BLaER1 (cell line): ENCODE measurements around the gene PRSS1.

Experiments used
- H3K27ac ChIP-seq: shearing (Covaris generic); formaldehyde crosslinking; 2 replicates; pipeline ENCODE4 v1.8.1; 2022
- H3K27me3 ChIP-seq: shearing (Covaris generic); formaldehyde crosslinking; 2 replicates; pipeline ENCODE4 v1.8.1; 2022
- H3K36me3 ChIP-seq: shearing (Covaris generic); formaldehyde crosslinking; 2 replicates; pipeline ENCODE4 v1.8.1; 2022
- H3K4me1 ChIP-seq: shearing (Covaris generic); formaldehyde crosslinking; 2 replicates; pipeline ENCODE4 v1.8.1; 2022
- H3K4me2 ChIP-seq: shearing (Covaris generic); formaldehyde crosslinking; 2 replicates; pipeline ENCODE4 v1.8.1; 2022
- H3K4me3 ChIP-seq: shearing (Covaris generic); formaldehyde crosslinking; 2 replicates; pipeline ENCODE4 v1.8.1; 2022
- H3K9ac ChIP-seq: shearing (Covaris generic); formaldehyde crosslinking; 2 replicates; pipeline ENCODE4 v1.8.1; 2022
- H3K9me3 ChIP-seq: shearing (Covaris generic); formaldehyde crosslinking; 2 replicates; pipeline ENCODE4 v1.8.1; 2022
- H4K20me1 ChIP-seq: shearing (Covaris generic); formaldehyde crosslinking; 2 replicates; pipeline ENCODE4 v1.8.1; 2022
- Cebpa-rat ChIP-seq: shearing (Covaris generic); IDR thresholded peaks from 2 replicates; pipeline ENCODE4 v1.8.1; 2022

The PRSS1 gene

DNA sequence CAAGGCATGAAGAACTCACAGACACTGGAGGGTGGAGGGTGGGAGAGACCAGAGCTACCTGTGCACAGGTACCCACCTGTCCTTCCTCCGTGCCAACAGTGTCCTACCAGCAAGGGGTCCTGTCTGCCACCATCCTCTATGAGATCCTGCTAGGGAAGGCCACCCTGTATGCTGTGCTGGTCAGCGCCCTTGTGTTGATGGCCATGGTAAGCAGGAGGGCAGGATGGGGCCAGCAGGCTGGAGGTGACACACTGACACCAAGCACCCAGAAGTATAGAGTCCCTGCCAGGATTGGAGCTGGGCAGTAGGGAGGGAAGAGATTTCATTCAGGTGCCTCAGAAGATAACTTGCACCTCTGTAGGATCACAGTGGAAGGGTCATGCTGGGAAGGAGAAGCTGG is 43.3 kb downstream of the PRSS1 start:
- H3K9me3 ChIP-seq, result no peaks in the 10 kb centered on the region
- peaks cover 45% of the 10 kb centered on the region for H3K27me3 ChIP-seq
- no peak overlapping the region for H3K9ac ChIP-seq
- no peak for TF ChIP-seq Cebpa-rat
- H3K4me1 ChIP-seq, result no peaks in the 10 kb centered on the region
- H3K4me2 ChIP-seq, result no peak overlapping the region
- no peaks in the 10 kb centered on the region for H4K20me1 ChIP-seq
- no peak overlapping the region for H3K27ac ChIP-seq
- H3K36me3 ChIP-seq, result no peaks in the 10 kb centered on the region
- no peak overlapping the region for H3K4me3 ChIP-seq

DNA sequence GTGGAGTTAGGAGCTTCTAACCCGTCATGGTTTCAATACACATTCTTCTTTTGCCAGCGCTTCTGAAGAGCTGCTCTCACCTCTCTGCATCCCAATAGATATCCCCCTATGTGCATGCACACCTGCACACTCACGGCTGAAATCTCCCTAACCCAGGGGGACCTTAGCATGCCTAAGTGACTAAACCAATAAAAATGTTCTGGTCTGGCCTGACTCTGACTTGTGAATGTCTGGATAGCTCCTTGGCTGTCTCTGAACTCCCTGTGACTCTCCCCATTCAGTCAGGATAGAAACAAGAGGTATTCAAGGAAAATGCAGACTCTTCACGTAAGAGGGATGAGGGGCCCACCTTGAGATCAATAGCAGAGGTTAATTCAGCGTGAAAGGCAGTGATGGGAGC is 43.9 kb downstream of the PRSS1 start:
- Histone ChIP-seq H4K20me1 (no peaks in the 10 kb centered on the region), H3K27me3 (peaks cover 51% of the 10 kb centered on the region), H3K36me3 (no peaks in the 10 kb centered on the region), H3K27ac (no peak overlapping the region), H3K4me3 (no peak overlapping the region), H3K4me2 (no peak overlapping the region), H3K9me3 (no peaks in the 10 kb centered on the region), H3K9ac (no peak overlapping the region), H3K4me1 (no peaks in the 10 kb centered on the region)
- no peak for TF ChIP-seq Cebpa-rat

DNA sequence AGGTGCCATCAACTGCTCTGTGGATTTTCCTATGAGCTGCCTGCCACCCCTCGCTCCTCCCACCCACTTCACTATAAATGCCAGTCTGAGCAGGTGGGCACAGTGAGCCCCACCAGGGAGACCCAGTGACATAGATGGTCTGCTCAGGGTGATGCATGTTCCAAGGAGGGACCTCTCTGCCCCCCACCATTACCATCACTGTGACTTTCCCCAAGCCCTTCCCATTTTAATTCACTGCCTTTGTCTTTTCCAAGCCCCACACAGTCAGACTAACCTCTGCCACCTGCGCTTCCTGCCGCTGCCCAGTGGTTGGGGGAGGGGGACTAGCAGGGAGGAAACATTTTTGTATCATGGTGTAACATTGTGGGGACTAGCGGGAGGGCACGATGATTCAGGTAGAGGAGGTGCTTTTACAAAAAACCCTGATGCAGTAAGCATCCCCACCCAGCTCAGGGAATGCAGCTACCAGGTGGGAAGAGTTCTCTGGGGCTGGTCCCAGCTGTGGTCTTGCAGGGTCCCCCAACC is 46.1 kb downstream of the PRSS1 start:
- H3K9me3 ChIP-seq, result no peaks in the 10 kb centered on the region
- H3K36me3 ChIP-seq, result no peaks in the 10 kb centered on the region

DNA sequence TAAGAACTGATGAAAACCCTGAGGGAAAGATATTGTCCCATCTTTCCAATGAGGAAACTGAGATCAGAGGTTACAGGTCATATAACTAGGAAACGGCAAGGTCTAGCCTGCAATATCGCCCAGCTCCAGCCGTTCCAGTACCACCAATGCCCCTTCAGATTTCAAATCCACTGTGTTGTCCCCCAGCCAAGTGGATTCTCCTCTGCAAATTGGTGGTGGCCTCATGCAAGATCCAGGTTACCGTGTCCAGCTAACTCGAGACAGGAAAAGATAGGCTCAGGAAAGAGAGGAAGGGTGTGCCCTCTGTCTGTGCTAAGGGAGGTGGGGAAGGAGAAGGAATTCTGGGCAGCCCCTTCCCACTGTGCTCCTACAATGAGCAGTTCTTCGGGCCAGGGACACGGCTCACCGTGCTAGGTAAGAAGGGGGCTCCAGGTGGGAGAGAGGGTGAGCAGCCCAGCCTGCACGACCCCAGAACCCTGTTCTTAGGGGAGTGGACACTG is 46.8 kb downstream of the PRSS1 start:
- Histone ChIP-seq H3K27me3 (peaks cover 79% of the 10 kb centered on the region), H3K4me2 (no peak overlapping the region), H3K36me3 (no peaks in the 10 kb centered on the region), H3K9ac (no peak overlapping the region), H3K27ac (no peak overlapping the region), H3K4me1 (no peaks in the 10 kb centered on the region), H3K4me3 (no peak overlapping the region), H3K9me3 (no peaks in the 10 kb centered on the region), H4K20me1 (no peaks in the 10 kb centered on the region)
- TF ChIP-seq Cebpa-rat, result no peak

More for the DNA sequence above, 46.1 kb downstream of the PRSS1 start:
- Histone ChIP-seq H3K9ac (no peak overlapping the region), H4K20me1 (no peaks in the 10 kb centered on the region), H3K27me3 (peaks cover 73% of the 10 kb centered on the region), H3K27ac (no peak overlapping the region), H3K4me3 (no peak overlapping the region), H3K4me2 (no peak overlapping the region), H3K4me1 (no peaks in the 10 kb centered on the region)
- no peak for TF ChIP-seq Cebpa-rat

DNA sequence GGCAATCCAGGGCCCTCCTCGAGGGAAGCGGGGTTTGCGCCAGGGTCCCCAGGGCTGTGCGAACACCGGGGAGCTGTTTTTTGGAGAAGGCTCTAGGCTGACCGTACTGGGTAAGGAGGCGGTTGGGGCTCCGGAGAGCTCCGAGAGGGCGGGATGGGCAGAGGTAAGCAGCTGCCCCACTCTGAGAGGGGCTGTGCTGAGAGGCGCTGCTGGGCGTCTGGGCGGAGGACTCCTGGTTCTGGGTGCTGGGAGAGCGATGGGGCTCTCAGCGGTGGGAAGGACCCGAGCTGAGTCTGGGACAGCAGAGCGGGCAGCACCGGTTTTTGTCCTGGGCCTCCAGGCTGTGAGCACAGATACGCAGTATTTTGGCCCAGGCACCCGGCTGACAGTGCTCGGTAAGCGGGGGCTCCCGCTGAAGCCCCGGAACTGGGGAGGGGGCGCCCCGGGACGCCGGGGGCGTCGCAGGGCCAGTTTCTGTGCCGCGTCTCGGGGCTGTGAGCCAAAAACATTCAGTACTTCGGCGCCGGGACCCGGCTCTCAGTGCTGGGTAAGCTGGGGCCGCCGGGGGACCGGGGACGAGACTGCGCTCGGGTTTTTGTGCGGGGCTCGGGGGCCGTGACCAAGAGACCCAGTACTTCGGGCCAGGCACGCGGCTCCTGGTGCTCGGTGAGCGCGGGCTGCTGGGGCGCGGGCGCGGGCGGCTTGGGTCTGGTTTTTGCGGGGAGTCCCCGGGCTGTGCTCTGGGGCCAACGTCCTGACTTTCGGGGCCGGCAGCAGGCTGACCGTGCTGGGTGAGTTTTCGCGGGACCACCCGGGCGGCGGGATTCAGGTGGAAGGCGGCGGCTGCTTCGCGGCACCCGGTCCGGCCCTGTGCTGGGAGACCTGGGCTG is 47.5 kb downstream of the PRSS1 start:
- Histone ChIP-seq H3K27me3 (peaks cover 79% of the 10 kb centered on the region), H3K27ac (no peak overlapping the region), H3K4me2 (no peak overlapping the region), H3K36me3 (no peaks in the 10 kb centered on the region), H3K9me3 (no peaks in the 10 kb centered on the region), H4K20me1 (no peaks in the 10 kb centered on the region), H3K4me1 (no peaks in the 10 kb centered on the region), H3K4me3 (no peak overlapping the region), H3K9ac (no peak overlapping the region)
- no peak for TF ChIP-seq Cebpa-rat

DNA sequence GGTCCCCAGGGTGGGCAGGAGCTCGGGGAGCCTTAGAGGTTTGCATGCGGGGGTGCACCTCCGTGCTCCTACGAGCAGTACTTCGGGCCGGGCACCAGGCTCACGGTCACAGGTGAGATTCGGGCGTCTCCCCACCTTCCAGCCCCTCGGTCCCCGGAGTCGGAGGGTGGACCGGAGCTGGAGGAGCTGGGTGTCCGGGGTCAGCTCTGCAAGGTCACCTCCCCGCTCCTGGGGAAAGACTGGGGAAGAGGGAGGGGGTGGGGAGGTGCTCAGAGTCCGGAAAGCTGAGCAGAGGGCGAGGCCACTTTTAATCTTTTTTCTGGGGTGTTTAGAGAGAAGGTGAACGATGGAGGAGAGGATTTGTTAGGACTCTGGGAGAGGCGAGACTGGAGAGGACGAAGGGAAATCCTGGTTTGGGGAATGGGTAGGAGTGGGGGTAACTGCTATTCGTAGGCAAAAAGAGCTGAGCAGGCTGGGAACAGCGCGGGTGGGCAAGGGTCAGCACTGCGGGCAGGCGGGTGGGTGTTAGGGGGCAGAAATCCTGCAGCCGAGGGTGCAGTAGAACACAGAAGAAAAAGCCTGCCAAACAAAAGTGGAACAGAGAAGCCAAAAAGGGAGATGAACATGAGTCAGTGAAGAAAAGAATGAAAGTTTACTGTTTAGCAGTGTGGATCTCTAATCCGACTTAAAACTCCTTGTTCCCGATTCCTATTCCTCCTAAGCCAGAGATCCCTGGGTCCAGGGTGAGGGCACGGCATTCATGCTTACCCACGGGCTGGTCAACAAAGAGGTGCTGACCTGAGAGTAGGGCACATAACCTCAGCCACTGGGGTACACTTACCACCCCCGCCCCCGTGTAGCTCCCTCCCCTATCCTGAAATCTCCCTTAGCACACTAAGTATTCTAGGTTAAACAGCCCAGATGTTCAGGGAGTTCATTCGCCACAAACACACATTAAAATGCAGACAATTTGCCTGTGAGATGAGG is 48.4 kb downstream of the PRSS1 start:
- Histone ChIP-seq H3K9ac (no peak overlapping the region), H4K20me1 (no peaks in the 10 kb centered on the region), H3K36me3 (no peaks in the 10 kb centered on the region), H3K4me3 (no peak overlapping the region), H3K27ac (no peak overlapping the region), H3K4me2 (no peak overlapping the region), H3K27me3 (peaks cover 79% of the 10 kb centered on the region), H3K4me1 (no peaks in the 10 kb centered on the region), H3K9me3 (no peaks in the 10 kb centered on the region)
- no peak for TF ChIP-seq Cebpa-rat

DNA sequence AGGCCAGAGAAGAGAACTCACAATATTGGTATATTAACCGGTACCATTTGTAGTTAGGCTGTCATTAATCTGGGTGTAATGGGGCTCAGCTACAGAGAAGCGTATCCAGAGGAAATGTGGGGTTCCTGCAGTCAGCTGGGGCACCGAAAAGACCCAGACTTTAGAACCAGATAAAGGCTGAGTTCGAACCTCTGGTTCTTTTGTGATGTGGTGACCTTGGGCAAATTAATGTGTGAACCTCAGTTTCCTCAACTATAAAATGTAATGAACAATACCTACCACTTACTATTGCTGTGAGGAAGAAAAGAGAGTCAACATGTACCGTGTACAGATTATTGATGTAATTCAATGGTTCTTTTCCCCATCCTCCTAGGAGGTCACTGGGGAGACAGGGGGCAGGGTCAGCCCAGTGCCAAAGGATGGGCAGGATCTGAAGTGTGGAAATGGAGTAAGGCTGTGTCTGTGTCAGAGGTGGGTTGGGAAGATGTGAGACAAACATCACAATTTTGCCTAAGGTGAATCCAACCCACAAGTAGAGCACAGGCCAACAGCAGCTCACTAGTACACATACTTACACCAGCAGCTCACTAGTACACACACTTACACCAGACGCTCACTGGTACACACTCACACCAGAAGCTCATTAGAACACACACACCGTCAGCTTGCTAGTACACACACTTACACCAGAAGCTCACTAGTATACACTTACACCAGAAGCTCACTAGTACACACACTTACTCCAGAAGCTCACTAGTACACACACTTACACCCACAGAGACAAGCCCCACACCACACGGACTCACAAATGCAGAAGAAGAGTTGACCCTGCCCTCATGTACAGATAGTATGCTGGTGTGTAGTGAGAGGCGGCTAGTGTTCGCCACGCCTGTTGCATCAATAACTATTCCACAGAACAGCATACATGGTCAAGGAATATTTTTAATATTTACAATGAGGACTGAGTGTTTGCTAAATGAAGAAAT is 49.5 kb downstream of the PRSS1 start:
- H3K27ac ChIP-seq, result no peak overlapping the region
- H3K9me3 ChIP-seq, result no peaks in the 10 kb centered on the region
- peaks cover 72% of the 10 kb centered on the region for H3K27me3 ChIP-seq
- no peak overlapping the region for H3K4me3 ChIP-seq
- no peak overlapping the region for H3K9ac ChIP-seq
- H3K36me3 ChIP-seq, result no peaks in the 10 kb centered on the region
- TF ChIP-seq Cebpa-rat, result no peak
- no peak overlapping the region for H3K4me2 ChIP-seq
- no peaks in the 10 kb centered on the region for H3K4me1 ChIP-seq
- no peaks in the 10 kb centered on the region for H4K20me1 ChIP-seq

DNA sequence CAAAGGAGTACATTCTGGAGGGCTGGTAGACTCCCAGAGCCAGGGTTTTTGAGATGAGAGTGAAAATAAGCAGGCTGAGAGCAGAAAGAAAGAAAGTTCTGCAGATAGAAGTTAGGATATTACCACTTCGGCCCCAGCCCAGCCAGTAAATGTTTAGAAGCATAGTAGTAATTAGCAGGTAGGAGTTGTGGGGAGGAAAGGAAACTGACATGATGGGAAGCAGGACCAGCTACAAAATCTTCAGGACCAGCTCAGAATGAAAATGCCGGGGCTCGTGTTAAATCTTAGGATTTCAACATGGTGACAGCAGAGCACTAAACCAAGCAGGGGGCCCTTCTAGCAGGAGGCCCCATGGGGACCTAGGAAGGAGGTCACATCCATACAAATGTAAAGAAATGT is 50.2 kb downstream of the PRSS1 start:
- TF ChIP-seq Cebpa-rat, result no peak
- Histone ChIP-seq H3K4me1 (peaks cover 4% of the 10 kb centered on the region), H3K4me3 (no peak overlapping the region), H3K9me3 (no peaks in the 10 kb centered on the region), H3K36me3 (no peaks in the 10 kb centered on the region), H3K9ac (no peak overlapping the region), H4K20me1 (no peaks in the 10 kb centered on the region), H3K27me3 (peaks cover 65% of the 10 kb centered on the region), H3K4me2 (no peak overlapping the region), H3K27ac (no peak overlapping the region)

DNA sequence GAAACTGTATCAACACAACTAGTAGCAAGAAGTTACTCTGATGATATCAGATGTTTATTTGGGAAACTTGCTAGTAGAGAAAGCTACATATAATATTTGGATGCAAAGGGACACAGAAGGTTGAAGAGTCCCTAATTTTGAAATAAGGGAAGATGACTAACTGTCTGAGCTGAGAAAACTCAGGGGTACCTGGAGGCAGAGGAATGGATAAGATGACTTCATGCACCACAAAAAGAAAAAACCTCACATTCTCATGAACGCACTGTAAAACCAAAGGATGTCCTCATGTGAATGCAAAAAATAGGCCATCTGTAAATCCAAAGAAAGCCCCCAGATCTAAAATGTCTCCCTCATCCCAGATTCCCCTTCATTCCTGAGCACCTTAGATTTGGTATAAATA is 50.8 kb downstream of the PRSS1 start:
- H3K27ac ChIP-seq, result no peak overlapping the region
- H3K4me3 ChIP-seq, result no peak overlapping the region
- peaks cover 59% of the 10 kb centered on the region for H3K27me3 ChIP-seq
- H3K4me1 ChIP-seq, result peaks cover 10% of the 10 kb centered on the region
- no peaks in the 10 kb centered on the region for H4K20me1 ChIP-seq
- H3K9me3 ChIP-seq, result no peaks in the 10 kb centered on the region
- no peak for TF ChIP-seq Cebpa-rat
- no peak overlapping the region for H3K9ac ChIP-seq
- H3K36me3 ChIP-seq, result no peaks in the 10 kb centered on the region
- H3K4me2 ChIP-seq, result no peak overlapping the region
